GM21576 (cell line): ENCODE measurements around the gene BORCS8.
A peak's percentile ranks its signal among the peaks of the same experiment; 100 is the strongest.
"Not testable (repeated sequence)": the region's sequence is repeated elsewhere in the genome, so short reads cannot be mapped to it uniquely, and the experiment has no call there.

Experiments
- ATAC-seq: cut with Tn5 transposase; IDR thresholded peaks from one replicate; pipeline ENCODE4 v1.9.1; 2021; ENCODE audit warnings: mild to moderate bottlenecking, moderate library complexity; ENCODE audit not compliant: unreplicated experiment

The BORCS8 gene

GRCh38 chr19:19192078-19192882 lies at the start of gene BORCS8, which contains the start of gene RFXANK:
BORCS8 (minus strand) TSS chr19:19192152; CDS start chr19:19192117, 35 bp downstream.
RFXANK (plus strand) TSS chr19:19192258; CDS start chr19:19193947, 1,689 bp downstream.
- ATAC-seq, result peak; percentile 84

GRCh38 chr19:19240476-19240875 lies 48.5 kb upstream of the BORCS8 start:
- no peak for ATAC-seq

- ATAC-seq, result no peak
Observed at GRCh38 chr19:19239675-19240074, 47.7 kb upstream of the BORCS8 start.

GRCh38 chr19:19238126-19238894 lies 46.4 kb upstream of the BORCS8 start:
- no peak for ATAC-seq

- ATAC-seq, result no peak
Observed at GRCh38 chr19:19236173-19236572, 44.2 kb upstream of the BORCS8 start.

GRCh38 chr19:19234220-19234816 lies 42.4 kb upstream of the BORCS8 start:
- no peak for ATAC-seq

GRCh38 chr19:19232261-19232721 lies 40.3 kb upstream of the BORCS8 start:
- ATAC-seq, result no peak

GRCh38 chr19:19230999-19231398 lies 39.0 kb upstream of the BORCS8 start:
- ATAC-seq, result no peak

GRCh38 chr19:19229701-19230100 lies 37.7 kb upstream of the BORCS8 start:
- ATAC-seq, result no peak

GRCh38 chr19:19227217-19227616 lies 35.3 kb upstream of the BORCS8 start:
- ATAC-seq, result no peak

- ATAC-seq, result no peak
Observed at GRCh38 chr19:19226663-19227062, 34.7 kb upstream of the BORCS8 start.

- no peak for ATAC-seq
Observed at GRCh38 chr19:19226204-19226603, 34.3 kb upstream of the BORCS8 start.

- ATAC-seq, result no peak
Observed at GRCh38 chr19:19224852-19225494, 33.0 kb upstream of the BORCS8 start.

GRCh38 chr19:19224150-19224851 lies 32.3 kb upstream of the BORCS8 start:
- ATAC-seq, result no peak

- no peak for ATAC-seq
Observed at GRCh38 chr19:19223636-19224035, 31.7 kb upstream of the BORCS8 start.

GRCh38 chr19:19223060-19223459 lies 31.1 kb upstream of the BORCS8 start:
- no peak for ATAC-seq

- not testable (repeated sequence) for ATAC-seq
Observed at GRCh38 chr19:19221000-19221399, 29.0 kb upstream of the BORCS8 start.

GRCh38 chr19:19218911-19219310 lies 27.0 kb upstream of the BORCS8 start:
- ATAC-seq, result no peak

GRCh38 chr19:19217099-19217498 lies 25.1 kb upstream of the BORCS8 start:
- no peak for ATAC-seq

- no peak for ATAC-seq
Observed at GRCh38 chr19:19215792-19216191, 23.8 kb upstream of the BORCS8 start.
